HepG2 (cell line): ENCODE data around the gene CAVIN2. TPM values are rescaled to one million over a fixed set of nuclear protein-coding genes. Genes with fewer than 3 reads are reported as not detected.

ENCODE experiments used
- ASH2L ChIP-seq: fragments of 300-600, 200-600 bp; sonication (generic); IDR thresholded peaks from 2 replicates; pipeline ENCODE4 v1.7.0; 2017; ENCODE audit warnings: low read depth, mild to moderate bottlenecking, moderate library complexity, mixed read lengths, low read length; ENCODE audit not compliant: insufficient read length
- EP300 ChIP-seq, 3 experiments: sonication (generic) in 1 of 3; formaldehyde crosslinking in 1 of 3; IDR thresholded peaks; 2 replicates each; pipeline versions ENCODE4 v1.5.1 to v1.6.1; 2011 to 2020; ENCODE audit warnings: low read depth in 2 of 3, low read length in 2 of 3, borderline replicate concordance in 1 of 3, improper control_type of control experiment in 1 of 3, mild to moderate bottlenecking in 1 of 3, missing genetic modification reagents in 1 of 3, moderate library complexity in 1 of 3
- HMG20A ChIP-seq: IDR thresholded peaks from 2 replicates; pipeline ENCODE4 v1.6.1; 2016; ENCODE audit warnings: borderline replicate concordance
- MTERF4 ChIP-seq: sonication (generic); formaldehyde crosslinking; IDR thresholded peaks from 2 replicates; pipeline ENCODE4 v1.8.0; 2023; ENCODE audit warnings: mild to moderate bottlenecking, missing genetic modification reagents
- NCOA2 ChIP-seq: sonication (generic); formaldehyde crosslinking; IDR thresholded peaks from 2 replicates; pipeline ENCODE4 v1.8.0; 2022; ENCODE audit warnings: inconsistent platforms
- RARA ChIP-seq: IDR thresholded peaks from 2 replicates; pipeline ENCODE4 v1.6.1; 2016; ENCODE audit warnings: missing genetic modification reagents, missing compliant biosample characterization
- SOX13 ChIP-seq, 3 experiments: fragments of 450-650 bp in 1 of 3; sonication (generic) in 1 of 3; formaldehyde crosslinking in 1 of 3; IDR thresholded peaks in 2 of 3; conservative IDR thresholded peaks in 1 of 3; 2 replicates each; pipeline versions ENCODE4 v1.5.0 to v1.6.1; 2016 to 2020; ENCODE audit warnings: antibody characterized with exemption in 1 of 3, mild to moderate bottlenecking in 1 of 3, missing compliant biosample characterization in 1 of 3, missing genetic modification reagents in 1 of 3, moderate library complexity in 1 of 3
- SOX6 ChIP-seq, 2 experiments: fragments of 450-650 bp in 1 of 2; sonication (generic) in 1 of 2; formaldehyde crosslinking in 1 of 2; IDR thresholded peaks; 2 replicates each; pipeline versions ENCODE4 v1.4.0 to v1.6.1; 2017 to 2020; ENCODE audit warnings: antibody characterized with exemption in 1 of 2, mild to moderate bottlenecking in 1 of 2, missing genetic modification reagents in 1 of 2
- TCF12 ChIP-seq, 2 experiments: fragments of 450-650 bp in 1 of 2; sonication (generic) in 1 of 2; formaldehyde crosslinking in 1 of 2; IDR thresholded peaks; 2 replicates each; pipeline versions ENCODE4 v1.6.1 to v1.8.0; 2017 to 2022; ENCODE audit warnings: antibody characterized with exemption in 1 of 2, mild to moderate bottlenecking in 1 of 2, missing genetic modification reagents in 1 of 2, moderate library complexity in 1 of 2
- U2AF2 ChIP-seq: fragments of 200-400 bp; formaldehyde crosslinking; IDR thresholded peaks from 2 replicates; pipeline ENCODE4 v1.6.1; 2017; ENCODE audit warnings: low read depth, mild to moderate bottlenecking, low read length
- WIZ ChIP-seq: sonication (generic); formaldehyde crosslinking; IDR thresholded peaks from 2 replicates; pipeline ENCODE4 v1.5.1; 2020; ENCODE audit warnings: mild to moderate bottlenecking, missing genetic modification reagents
- ZNF317 ChIP-seq: sonication (generic); formaldehyde crosslinking; IDR thresholded peaks from 2 replicates; pipeline ENCODE4 v1.5.0; 2020; ENCODE audit warnings: mild to moderate bottlenecking, missing genetic modification reagents
- ZNF7 ChIP-seq: IDR thresholded peaks from 2 replicates; pipeline ENCODE4 v1.6.1; 2016; ENCODE audit warnings: missing biosample characterization, missing genetic modification reagents
- ZSCAN20 ChIP-seq: sonication (generic); formaldehyde crosslinking; IDR thresholded peaks from 2 replicates; pipeline ENCODE4 v1.4.0; 2020; ENCODE audit warnings: missing genetic modification reagents, mild to moderate bottlenecking, borderline replicate concordance
- polyA plus RNA-seq, 8 experiments: library from polyadenylated mRNA; depleted of rRNA in 3 of 8; stranded (reverse) in 7 of 8; unstranded in 1 of 8; fragments of >200 nt; fragmentation: Illumina TruSeq in 4 of 8; extraction: Trizol in 4 of 8; gene quantifications; 2 replicates each; pipeline versions ENCODE4 v1.2.1 to v1.2.3, GENCODE V29; 2011 to 2016; ENCODE audit warnings: low read depth in 4 of 8, missing spikeins in 1 of 8, mixed read lengths in 1 of 8; ENCODE audit not compliant: insufficient read depth in 1 of 8
- total RNA-seq, 5 experiments: library from RNA; depleted of rRNA; stranded (reverse); fragments of >200 nt; fragmentation: Illumina TruSeq; extraction: Trizol; gene quantifications; 2 replicates each; pipeline ENCODE4 v1.2.3, GENCODE V29; 2016; ENCODE audit warnings: low read depth in 1 of 5
- TF ChIP-seq, protein P1 (sequence below): sonication (generic); formaldehyde crosslinking; IDR thresholded peaks from 2 replicates; pipeline ENCODE4 v1.4.0; 2020; ENCODE audit warnings: missing genetic modification reagents

The CAVIN2 gene
- total and polyA plus RNA-seq, 2 of the 13 experiments (the other 11 are each of a cell fraction or from before 2014, with no cell fraction given): 7.6 to 38.8 TPM

DNA sequence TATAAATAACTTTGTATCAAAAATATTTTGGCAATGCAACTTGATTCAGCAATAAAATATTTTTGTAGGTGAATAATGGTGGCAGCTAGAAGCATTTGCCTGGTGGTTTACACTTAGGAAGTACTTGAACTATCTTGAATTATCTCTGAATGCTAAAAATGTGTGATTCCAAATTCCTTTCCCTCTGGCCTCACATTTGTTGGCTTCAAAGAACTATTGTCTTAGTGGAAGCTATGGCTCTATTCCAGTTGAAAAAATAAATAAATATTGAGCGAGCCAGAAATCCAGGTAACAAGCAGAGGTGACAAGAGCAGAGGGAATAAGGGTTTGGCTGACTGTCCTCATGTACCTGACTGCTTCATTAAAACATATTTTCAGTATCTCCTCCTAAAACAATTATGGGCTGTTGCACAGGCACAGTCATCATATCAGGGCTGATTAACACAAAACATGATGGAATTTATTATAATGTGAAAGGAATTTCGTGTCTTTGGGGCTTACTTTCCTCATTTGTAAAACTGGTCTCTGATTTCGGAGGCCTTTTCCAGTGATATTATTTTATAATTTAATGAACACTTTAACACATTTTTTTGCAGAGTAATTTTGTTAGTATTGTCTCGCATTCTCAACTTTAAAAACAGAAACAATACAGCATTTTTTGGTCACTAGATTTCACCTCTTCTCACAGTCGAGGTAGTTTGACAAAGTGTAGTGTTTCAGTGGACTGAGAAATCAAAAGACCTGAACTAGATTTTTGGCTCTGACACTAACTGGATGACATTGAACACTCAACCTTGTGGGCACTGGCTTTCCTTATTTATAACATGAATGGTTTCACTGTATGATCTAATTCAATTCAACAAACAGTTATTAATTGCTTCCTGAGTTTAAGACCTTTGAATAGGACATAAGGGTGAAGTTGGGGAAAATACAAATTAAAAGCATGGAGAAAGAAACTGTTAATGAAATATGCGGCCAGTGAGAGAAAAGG, 7.8 kb upstream of the CAVIN2 start (continued):
- TF ChIP-seq MTERF4 (CRISPR knock-in tag) (no peak), HMG20A (CRISPR knock-in tag) (peak; percentile 22; the same call in 1 of the 2 replicates), ASH2L (peak; percentile 40), SOX13 (IDR thresholded peaks at IDR 0.05) (no peak), SOX13 (CRISPR knock-in tag; conservative IDR thresholded peaks at IDR 0.05 in 1 of 2, IDR thresholded peaks at IDR 0.05 in 1 of 2) (peak in 1 of 2 experiments; percentile 91; a peak in 2 of 4 replicates), SOX6 (IDR thresholded peaks at IDR 0.05) (no peak), SOX6 (CRISPR knock-in tag; IDR thresholded peaks at IDR 0.05) (peak; percentile 57; the same call in 1 of the 2 replicates), RARA (CRISPR knock-in tag) (peak; percentile 32; the same call in 1 of the 2 replicates), ZSCAN20 (CRISPR knock-in tag) (no peak), NCOA2 (peak; percentile 44; the same call in 1 of the 2 replicates), EP300 (IDR thresholded peaks at IDR 0.05; ENCODE audit: low read depth in 2 of 2, low read length in 2 of 2) (peak in 1 of 2 experiments; percentile 35; a peak in 2 of 4 replicates), EP300 (CRISPR knock-in tag; IDR thresholded peaks at IDR 0.05; ENCODE audit: borderline replicate concordance) (no peak), TCF12 (IDR thresholded peaks at IDR 0.05) (no peak), TCF12 (CRISPR knock-in tag; IDR thresholded peaks at IDR 0.05) (no peak), ZNF317 (CRISPR knock-in tag) (no peak), U2AF2 (no peak), ZNF7 (peak; percentile 56), WIZ (CRISPR knock-in tag) (no peak)
- TF ChIP-seq, protein P1, sequence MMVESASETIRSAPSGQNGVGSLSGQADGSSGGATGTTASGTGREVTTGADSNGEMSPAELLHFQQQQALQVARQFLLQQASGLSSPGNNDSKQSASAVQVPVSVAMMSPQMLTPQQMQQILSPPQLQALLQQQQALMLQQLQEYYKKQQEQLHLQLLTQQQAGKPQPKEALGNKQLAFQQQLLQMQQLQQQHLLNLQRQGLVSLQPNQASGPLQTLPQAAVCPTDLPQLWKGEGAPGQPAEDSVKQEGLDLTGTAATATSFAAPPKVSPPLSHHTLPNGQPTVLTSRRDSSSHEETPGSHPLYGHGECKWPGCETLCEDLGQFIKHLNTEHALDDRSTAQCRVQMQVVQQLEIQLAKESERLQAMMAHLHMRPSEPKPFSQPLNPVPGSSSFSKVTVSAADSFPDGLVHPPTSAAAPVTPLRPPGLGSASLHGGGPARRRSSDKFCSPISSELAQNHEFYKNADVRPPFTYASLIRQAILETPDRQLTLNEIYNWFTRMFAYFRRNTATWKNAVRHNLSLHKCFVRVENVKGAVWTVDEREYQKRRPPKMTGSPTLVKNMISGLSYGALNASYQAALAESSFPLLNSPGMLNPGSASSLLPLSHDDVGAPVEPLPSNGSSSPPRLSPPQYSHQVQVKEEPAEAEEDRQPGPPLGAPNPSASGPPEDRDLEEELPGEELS (CRISPR knock-in tag): 0 out of 2 replicates have a peak, but pooled peaks have one; percentile 12
